ENCODE data around the gene PCOLCE2.

- TF ChIP-seq POLR2A (IDR thresholded peaks at IDR 0.05) (no peak), CTCF (IDR thresholded peaks at IDR 0.05) (no peak)
Observed at GRCh38 chr3:142934128-142934886, 45.4 kb upstream of the PCOLCE2 start.
